ENCODE measurements around the gene PRKD1. TPM values are rescaled to one million over a fixed set of nuclear protein-coding genes. Genes with fewer than 3 reads are reported as not detected.

Gene PRKD1
- total RNA-seq, 1 experiment from 2014 or later: 2.7 TPM

DNA sequence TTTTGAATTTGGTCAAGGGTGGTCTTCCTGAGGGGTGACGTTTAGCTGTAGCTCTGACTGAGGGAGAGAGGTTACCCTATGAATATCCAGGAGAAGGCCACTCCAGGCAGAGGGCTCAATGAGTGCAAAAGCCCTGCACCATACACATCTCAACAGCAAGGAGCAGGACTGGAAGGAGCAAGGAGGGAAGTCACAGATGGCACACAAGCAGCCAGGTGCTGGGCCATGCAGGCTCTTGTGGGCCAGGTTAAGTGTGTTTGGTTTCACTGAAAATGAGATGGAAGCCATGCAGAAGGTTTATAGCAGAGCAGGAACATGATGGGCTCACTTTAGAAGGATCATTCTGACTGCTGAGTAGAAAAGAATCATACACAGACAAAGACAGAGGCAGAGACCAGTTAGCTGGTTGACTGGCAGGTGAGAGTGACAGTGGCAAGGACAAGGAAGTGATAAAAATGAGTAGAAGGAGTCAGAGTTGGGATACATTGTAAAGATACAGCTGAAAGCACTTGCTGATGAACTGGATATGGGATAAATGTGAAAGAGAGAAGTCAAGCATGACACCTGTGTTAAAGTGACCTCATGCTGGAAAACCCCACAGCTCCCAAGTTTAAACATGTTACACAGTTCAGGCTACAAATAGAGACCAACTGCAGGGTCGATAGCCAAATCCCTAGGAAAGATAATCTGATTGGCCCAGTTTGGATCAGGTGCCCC is 81.2 kb downstream of the PRKD1 start:
- Histone ChIP-seq H4K8ac (replicated peaks; ENCODE audit: insufficient read length, low read depth, low read length) (no peak overlapping the region), H3K4me1 (ENCODE audit: insufficient read depth, low read length) (no peaks in the 10 kb centered on the region), H3K18ac (ENCODE audit: insufficient read length, low read depth, low read length) (no peak overlapping the region), H2AFZ (ENCODE audit: low read length) (no peak overlapping the region), H3K56ac (ENCODE audit: insufficient read length, low read depth, low read length) (no peak overlapping the region), H2BK20ac (ENCODE audit: low read depth, low read length, poor library complexity, severe bottlenecking) (no peak overlapping the region), H3K79me1 (ENCODE audit: insufficient read depth, low read depth, low read length, poor library complexity, severe bottlenecking) (no peaks in the 10 kb centered on the region), H2AK5ac (ENCODE audit: insufficient read length, low read length) (no peak overlapping the region), H3K23me2 (ENCODE audit: insufficient read length, low read depth, low read length, poor library complexity, severe bottlenecking) (no peaks in the 10 kb centered on the region), H4K91ac (ENCODE audit: insufficient read length, low read depth, low read length) (no peak overlapping the region), H3K27ac (ENCODE audit: insufficient read length, low read depth, low read length) (no peak overlapping the region), H3K9ac (ENCODE audit: extremely low read depth, insufficient read length, low read length) (no peak overlapping the region), H3T11ph (ENCODE audit: low read length) (no peak overlapping the region), H4K5ac (ENCODE audit: insufficient read length, low read depth, low read length) (peak overlapping the region; percentile 36), H3K9me3 (ENCODE audit: control insufficient read depth, low read depth, low read length) (peaks cover 8% of the 10 kb centered on the region), H2BK5ac (ENCODE audit: insufficient read length, low read length) (no peak overlapping the region), H3K4ac (ENCODE audit: low read depth, low read length) (no peak overlapping the region), H2BK12ac (ENCODE audit: insufficient read length, low read depth, low read length) (no peak overlapping the region), H3K4me2 (ENCODE audit: insufficient read depth, insufficient read length, low read length) (no peak overlapping the region), H4K20me1 (ENCODE audit: control insufficient read depth, insufficient read depth, insufficient read length) (no peaks in the 10 kb centered on the region), H3K27me3 (ENCODE audit: insufficient read depth, low read length) (no peaks in the 10 kb centered on the region), H2BK120ac (ENCODE audit: low read depth, low read length, poor library complexity, severe bottlenecking) (no peak overlapping the region), H3K23ac (ENCODE audit: insufficient read length, low read depth, low read length) (no peak overlapping the region), H2BK15ac (ENCODE audit: low read depth, low read length) (no peak overlapping the region), H3K79me2 (ENCODE audit: insufficient read depth, low read length) (no peaks in the 10 kb centered on the region), H3K14ac (ENCODE audit: insufficient read depth, low read length) (no peak overlapping the region)
- no CpG with 5 or more reads among the region's 2 CpGs for WGBS (ENCODE audit: extremely low coverage, insufficient read length, low lambda C conversion rate)
- no peak for DNase-seq
- TF ChIP-seq, protein P1, sequence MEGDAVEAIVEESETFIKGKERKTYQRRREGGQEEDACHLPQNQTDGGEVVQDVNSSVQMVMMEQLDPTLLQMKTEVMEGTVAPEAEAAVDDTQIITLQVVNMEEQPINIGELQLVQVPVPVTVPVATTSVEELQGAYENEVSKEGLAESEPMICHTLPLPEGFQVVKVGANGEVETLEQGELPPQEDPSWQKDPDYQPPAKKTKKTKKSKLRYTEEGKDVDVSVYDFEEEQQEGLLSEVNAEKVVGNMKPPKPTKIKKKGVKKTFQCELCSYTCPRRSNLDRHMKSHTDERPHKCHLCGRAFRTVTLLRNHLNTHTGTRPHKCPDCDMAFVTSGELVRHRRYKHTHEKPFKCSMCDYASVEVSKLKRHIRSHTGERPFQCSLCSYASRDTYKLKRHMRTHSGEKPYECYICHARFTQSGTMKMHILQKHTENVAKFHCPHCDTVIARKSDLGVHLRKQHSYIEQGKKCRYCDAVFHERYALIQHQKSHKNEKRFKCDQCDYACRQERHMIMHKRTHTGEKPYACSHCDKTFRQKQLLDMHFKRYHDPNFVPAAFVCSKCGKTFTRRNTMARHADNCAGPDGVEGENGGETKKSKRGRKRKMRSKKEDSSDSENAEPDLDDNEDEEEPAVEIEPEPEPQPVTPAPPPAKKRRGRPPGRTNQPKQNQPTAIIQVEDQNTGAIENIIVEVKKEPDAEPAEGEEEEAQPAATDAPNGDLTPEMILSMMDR (conservative IDR thresholded peaks at IDR 0.05): no peak
- no peaks in the 10 kb centered on the region for H3K27me3 Mint-ChIP-seq (ENCODE audit: low read depth)
- H3K9me3 Mint-ChIP-seq: peaks cover 12 to 14% of the 10 kb centered on the region in 2 experiments
- no peak overlapping the region for H3K27ac Mint-ChIP-seq
- peaks cover 0 to 10% (median 2%) of the 10 kb centered on the region in 3 experiments; a peak in 5 of 7 replicates for H3K36me3 Mint-ChIP-seq (ENCODE audit: insufficient read depth in 1 of 3, low read depth in 3 of 3)
- H3K4me1 Mint-ChIP-seq: no peaks in the 10 kb centered on the region
- H3K4me3 Mint-ChIP-seq: no peak overlapping the region
